GM21515 (cell line): ENCODE results near the gene ELL2.
"Not testable (repeated sequence)": the region's sequence is repeated elsewhere in the genome, so short reads cannot be mapped to it uniquely, and the experiment has no call there.

Experiments
- ATAC-seq: cut with Tn5 transposase; IDR thresholded peaks from one replicate; pipeline ENCODE4 v1.9.1; 2021; ENCODE audit not compliant: unreplicated experiment

ELL2 gene

GRCh38 chr5:95841914-95842812 is 119.5 kb downstream of the ELL2 start:
- no peak for ATAC-seq

GRCh38 chr5:95840956-95841705 is 120.5 kb downstream of the ELL2 start:
- ATAC-seq: no peak

- ATAC-seq: no peak
Measured at GRCh38 chr5:95839658-95840057, 122.0 kb downstream of the ELL2 start.

- no peak for ATAC-seq
Measured at GRCh38 chr5:95838556-95838955, 123.1 kb downstream of the ELL2 start.

GRCh38 chr5:95838001-95838520 is 123.6 kb downstream of the ELL2 start:
- ATAC-seq: no peak

- ATAC-seq: no peak
Measured at GRCh38 chr5:95837492-95837891, 124.2 kb downstream of the ELL2 start.

DNA sequence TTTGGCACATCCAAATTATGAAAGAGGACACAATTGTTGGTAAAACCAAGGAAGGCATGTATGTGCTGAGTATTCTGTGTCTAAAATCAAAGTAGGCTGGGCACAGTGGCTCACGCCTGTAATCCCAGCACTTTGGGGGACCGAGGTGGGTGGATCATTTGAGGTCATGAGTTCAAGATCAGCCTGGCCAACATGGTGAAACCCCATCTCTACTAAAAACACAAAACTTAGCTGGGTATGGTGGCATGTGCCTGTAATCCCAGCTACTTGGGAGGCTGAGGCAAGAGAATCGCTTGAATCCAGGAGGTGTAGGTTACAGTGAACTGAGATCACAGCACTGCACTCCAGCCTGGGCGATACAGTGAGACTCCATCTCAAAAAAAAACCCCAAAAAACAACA is 124.7 kb downstream of the ELL2 start:
- not testable (repeated sequence) for ATAC-seq

GRCh38 chr5:95836544-95836943 is 125.1 kb downstream of the ELL2 start:
- no peak for ATAC-seq

DNA sequence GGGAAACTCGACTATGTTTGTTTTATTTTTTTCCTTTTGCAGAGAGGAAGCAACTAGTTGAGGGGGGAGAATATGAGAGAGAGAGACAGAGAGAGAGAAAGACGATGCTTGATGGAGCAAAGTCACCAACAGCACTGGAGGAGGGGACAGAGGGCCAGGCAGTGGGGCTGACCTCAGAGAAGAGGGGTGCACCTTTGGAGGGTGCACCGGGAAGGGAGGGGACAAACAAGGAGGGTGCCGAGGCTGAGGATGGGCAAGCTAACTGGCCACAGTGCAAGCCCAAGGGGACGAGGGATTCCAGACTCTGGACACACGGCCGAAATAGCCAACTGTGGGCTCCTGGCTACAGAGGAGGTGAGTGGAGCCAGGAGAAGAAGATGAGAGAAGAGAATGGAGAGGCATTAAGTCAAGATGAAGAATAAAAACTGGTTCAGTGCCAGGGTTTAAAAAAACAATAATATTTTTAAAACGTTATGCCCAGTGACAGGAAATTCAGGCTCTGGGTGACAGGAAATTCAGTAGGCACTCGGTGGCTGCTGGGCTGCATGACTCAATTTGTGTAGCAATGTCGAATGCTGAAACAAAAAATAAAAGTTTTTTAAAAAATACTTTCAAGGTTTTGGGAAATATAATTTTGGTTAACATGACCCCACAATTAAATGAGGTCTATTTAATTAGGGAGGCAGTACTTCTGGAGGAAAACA is 125.8 kb downstream of the ELL2 start:
- ATAC-seq: no peak
